KMS-11 (cell line): ENCODE measurements around the gene TAP1.
A peak's percentile ranks its signal among the peaks of the same experiment; 100 is the strongest.

ENCODE experiments used
- H2AFZ ChIP-seq: fragments of 200-600 bp; sonication (generic); 2 replicates; pipeline ENCODE4 v1.6.1; 2016; ENCODE audit warnings: antibody characterized with exemption, mixed run types, low read depth
- H3K27ac ChIP-seq: fragments of 200-600 bp; sonication (generic); 2 replicates; pipeline ENCODE4 v1.6.1; 2016; ENCODE audit warnings: mild to moderate bottlenecking, mixed run types
- H3K27me3 ChIP-seq: fragments of 200-600 bp; sonication (generic); 2 replicates; pipeline ENCODE4 v1.6.1; 2017; ENCODE audit warnings: mild to moderate bottlenecking, low read depth, mixed run types, moderate library complexity; ENCODE audit not compliant: insufficient read depth
- H3K36me3 ChIP-seq: fragments of 200-600 bp; sonication (generic); 2 replicates; pipeline ENCODE4 v1.6.1; 2017; ENCODE audit warnings: mild to moderate bottlenecking, mixed run types; ENCODE audit not compliant: insufficient read depth
- H3K4me1 ChIP-seq: fragments of 200-600 bp; sonication (generic); 2 replicates; pipeline ENCODE4 v1.6.1; 2016; ENCODE audit warnings: mild to moderate bottlenecking, low read depth, mixed run types; ENCODE audit not compliant: poor library complexity, severe bottlenecking
- H3K4me2 ChIP-seq: fragments of 200-600 bp; sonication (generic); 2 replicates; pipeline ENCODE4 v1.7.0; 2016; ENCODE audit warnings: mild to moderate bottlenecking, mixed run types
- H3K4me3 ChIP-seq: fragments of 200-600 bp; sonication (generic); IDR thresholded peaks from 2 replicates; pipeline ENCODE4 v1.6.1; 2017; ENCODE audit warnings: low read depth, low read length, mixed read lengths; ENCODE audit not compliant: insufficient read depth
- H3K79me2 ChIP-seq: fragments of 200-600 bp; sonication (generic); 2 replicates; pipeline ENCODE4 v1.6.1; 2016; ENCODE audit warnings: low read depth, mixed run types; ENCODE audit not compliant: insufficient read depth
- H3K9ac ChIP-seq: fragments of 200-600 bp; sonication (generic); 2 replicates; pipeline ENCODE4 v1.6.1; 2016; ENCODE audit warnings: mild to moderate bottlenecking, mixed run types
- H4K20me1 ChIP-seq: fragments of 200-600 bp; sonication (generic); 2 replicates; pipeline ENCODE4 v1.6.1; 2016; ENCODE audit warnings: mild to moderate bottlenecking, mixed run types; ENCODE audit not compliant: insufficient read depth
- TF ChIP-seq, protein P1 (sequence below): fragments of 200-600 bp; sonication (generic); conservative IDR thresholded peaks from 2 replicates; pipeline ENCODE4 v1.6.1; 2017; ENCODE audit warnings: low read depth, mild to moderate bottlenecking, antibody characterized with exemption, low read length, moderate library complexity, mixed read lengths

Gene TAP1

GRCh38 chr6:32799740-32800139 is 53.8 kb downstream of the TAP1 start:
- Histone ChIP-seq H3K9ac (no peak overlapping the region), H3K4me2 (no peak overlapping the region), H3K36me3 (no peaks in the 10 kb centered on the region), H3K4me3 (no peak overlapping the region), H3K27me3 (no peaks in the 10 kb centered on the region), H3K27ac (no peak overlapping the region), H3K79me2 (no peaks in the 10 kb centered on the region), H2AFZ (no peak overlapping the region), H4K20me1 (no peaks in the 10 kb centered on the region), H3K4me1 (peaks cover 3% of the 10 kb centered on the region)
- TF ChIP-seq, protein P1, sequence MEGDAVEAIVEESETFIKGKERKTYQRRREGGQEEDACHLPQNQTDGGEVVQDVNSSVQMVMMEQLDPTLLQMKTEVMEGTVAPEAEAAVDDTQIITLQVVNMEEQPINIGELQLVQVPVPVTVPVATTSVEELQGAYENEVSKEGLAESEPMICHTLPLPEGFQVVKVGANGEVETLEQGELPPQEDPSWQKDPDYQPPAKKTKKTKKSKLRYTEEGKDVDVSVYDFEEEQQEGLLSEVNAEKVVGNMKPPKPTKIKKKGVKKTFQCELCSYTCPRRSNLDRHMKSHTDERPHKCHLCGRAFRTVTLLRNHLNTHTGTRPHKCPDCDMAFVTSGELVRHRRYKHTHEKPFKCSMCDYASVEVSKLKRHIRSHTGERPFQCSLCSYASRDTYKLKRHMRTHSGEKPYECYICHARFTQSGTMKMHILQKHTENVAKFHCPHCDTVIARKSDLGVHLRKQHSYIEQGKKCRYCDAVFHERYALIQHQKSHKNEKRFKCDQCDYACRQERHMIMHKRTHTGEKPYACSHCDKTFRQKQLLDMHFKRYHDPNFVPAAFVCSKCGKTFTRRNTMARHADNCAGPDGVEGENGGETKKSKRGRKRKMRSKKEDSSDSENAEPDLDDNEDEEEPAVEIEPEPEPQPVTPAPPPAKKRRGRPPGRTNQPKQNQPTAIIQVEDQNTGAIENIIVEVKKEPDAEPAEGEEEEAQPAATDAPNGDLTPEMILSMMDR, result no peak

DNA sequence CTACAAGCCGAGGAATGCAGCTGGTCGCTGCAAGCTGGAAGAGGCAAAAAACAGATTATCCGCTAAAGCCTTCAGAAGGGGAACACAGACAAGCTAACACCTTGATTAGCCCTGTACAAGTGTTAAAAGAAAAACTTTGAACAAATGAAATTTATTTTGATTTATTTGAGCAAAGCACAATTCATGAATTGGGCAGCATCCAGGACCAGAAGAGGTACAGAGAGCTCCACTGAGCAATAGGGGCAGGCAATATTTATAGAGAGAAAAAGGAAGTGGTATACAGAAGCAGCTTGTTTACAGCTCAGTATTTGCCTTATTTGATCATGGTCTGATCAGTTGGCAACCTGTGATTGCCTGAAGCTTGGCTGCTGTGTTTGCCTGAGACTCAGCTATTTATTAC is 54.3 kb downstream of the TAP1 start:
- H3K27me3 ChIP-seq, result no peaks in the 10 kb centered on the region
- no peaks in the 10 kb centered on the region for H3K36me3 ChIP-seq
- H3K79me2 ChIP-seq, result no peaks in the 10 kb centered on the region
- H3K4me2 ChIP-seq, result no peak overlapping the region
- H3K27ac ChIP-seq, result no peak overlapping the region
- TF ChIP-seq, protein P1, result no peak
- H2AFZ ChIP-seq, result no peak overlapping the region
- no peak overlapping the region for H3K4me3 ChIP-seq
- H3K4me1 ChIP-seq, result peaks cover 3% of the 10 kb centered on the region
- H3K9ac ChIP-seq, result no peak overlapping the region
- no peaks in the 10 kb centered on the region for H4K20me1 ChIP-seq

- H3K4me1 ChIP-seq, result peaks cover 3% of the 10 kb centered on the region
- H3K27ac ChIP-seq, result no peak overlapping the region
- H4K20me1 ChIP-seq, result no peaks in the 10 kb centered on the region
- H3K27me3 ChIP-seq, result no peaks in the 10 kb centered on the region
- H3K36me3 ChIP-seq, result no peaks in the 10 kb centered on the region
- H3K79me2 ChIP-seq, result no peaks in the 10 kb centered on the region
- H2AFZ ChIP-seq, result peak overlapping the region; percentile 55
- no peak overlapping the region for H3K9ac ChIP-seq
- H3K4me3 ChIP-seq, result no peak overlapping the region
- peak overlapping the region; percentile 19; the same call in 1 of the 2 replicates for H3K4me2 ChIP-seq
- TF ChIP-seq, protein P1, result peak; percentile 94
These were observed 56.4 kb downstream of the TAP1 start for GRCh38 chr6:32796848-32797776.
